ENCODE results near the gene SLC7A9.

SLC7A9 gene

DNA sequence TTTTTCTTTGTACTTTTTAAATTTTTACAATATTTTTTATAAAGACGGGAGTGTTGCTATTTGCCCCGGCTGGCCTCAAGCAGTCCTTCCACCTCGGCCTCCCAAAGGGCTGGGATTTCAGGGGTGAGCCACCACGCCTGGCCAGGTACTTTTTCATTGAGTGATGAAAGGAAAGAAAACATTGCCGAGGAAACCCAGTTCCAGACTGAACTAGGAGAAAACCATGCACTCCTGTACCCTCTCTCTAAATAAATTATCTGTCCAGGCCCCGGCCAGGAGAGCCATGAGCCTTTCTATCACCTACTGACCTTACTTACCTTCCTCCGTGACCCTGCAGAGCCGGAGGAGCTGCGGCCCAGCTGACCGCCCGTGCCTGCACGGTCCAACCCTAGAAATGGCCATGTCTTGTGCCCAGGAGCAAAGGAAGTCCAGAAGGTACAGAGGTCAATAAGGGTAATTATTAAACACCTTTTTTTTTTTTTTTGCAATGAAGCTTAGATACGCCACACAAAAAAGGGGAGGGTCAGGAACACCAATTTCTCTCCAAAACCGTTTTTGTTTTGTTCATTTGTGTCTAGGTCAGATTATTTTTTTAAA is at the start of gene SLC7A9:
SLC7A9 (minus strand) TSS at position 399 of the 597 bp plus-strand sequence. CDS start 1,233 bp downstream, outside the sequence.
- DNase-seq (ENCODE audit: low read depth in 4 of 4, low spot score in 1 of 4) = no peak

DNA sequence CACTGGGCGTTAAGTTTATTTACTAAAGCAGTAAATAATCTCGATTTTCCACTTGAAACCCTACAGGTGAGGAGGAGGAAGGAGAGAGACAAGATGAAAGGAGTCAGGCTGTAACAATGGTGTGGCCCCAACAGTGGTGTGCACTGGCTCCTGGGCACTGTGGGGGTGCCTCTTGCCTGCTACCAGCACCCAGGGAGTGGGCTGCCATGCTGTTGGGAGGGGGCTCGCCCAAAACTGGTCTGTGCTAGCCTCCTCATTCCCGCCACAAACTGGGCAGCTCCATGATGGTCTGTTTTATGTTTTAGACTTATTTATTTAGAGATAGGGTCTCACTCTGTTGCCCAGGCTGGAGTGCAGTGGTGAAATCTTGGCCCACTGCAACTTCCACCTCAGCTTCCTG is 49.8 kb upstream of the SLC7A9 start:
- DNase-seq (ENCODE audit: low read depth in 4 of 4, low spot score in 1 of 4) = no peak

DNA sequence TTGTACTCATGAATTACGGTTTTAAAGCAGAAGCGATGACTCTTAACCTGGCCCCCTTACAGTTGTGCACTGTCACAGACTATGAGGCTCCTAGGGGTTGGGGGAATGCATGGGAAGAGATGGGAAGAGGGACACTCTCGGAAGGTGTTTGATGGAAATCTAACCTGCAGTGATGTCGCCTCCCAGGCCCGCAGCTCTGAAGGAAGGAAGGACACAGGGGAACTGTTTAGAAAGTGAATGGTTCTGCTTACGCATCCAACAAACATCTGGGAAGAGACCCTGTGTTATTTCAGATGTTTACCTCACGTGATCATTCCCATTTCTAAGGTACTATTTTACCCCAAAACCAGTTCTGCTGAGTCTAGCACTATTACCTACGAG is 48.0 kb upstream of the SLC7A9 start:
- DNase-seq (ENCODE audit: low read depth in 4 of 4, low spot score in 1 of 4) = no peak

DNA sequence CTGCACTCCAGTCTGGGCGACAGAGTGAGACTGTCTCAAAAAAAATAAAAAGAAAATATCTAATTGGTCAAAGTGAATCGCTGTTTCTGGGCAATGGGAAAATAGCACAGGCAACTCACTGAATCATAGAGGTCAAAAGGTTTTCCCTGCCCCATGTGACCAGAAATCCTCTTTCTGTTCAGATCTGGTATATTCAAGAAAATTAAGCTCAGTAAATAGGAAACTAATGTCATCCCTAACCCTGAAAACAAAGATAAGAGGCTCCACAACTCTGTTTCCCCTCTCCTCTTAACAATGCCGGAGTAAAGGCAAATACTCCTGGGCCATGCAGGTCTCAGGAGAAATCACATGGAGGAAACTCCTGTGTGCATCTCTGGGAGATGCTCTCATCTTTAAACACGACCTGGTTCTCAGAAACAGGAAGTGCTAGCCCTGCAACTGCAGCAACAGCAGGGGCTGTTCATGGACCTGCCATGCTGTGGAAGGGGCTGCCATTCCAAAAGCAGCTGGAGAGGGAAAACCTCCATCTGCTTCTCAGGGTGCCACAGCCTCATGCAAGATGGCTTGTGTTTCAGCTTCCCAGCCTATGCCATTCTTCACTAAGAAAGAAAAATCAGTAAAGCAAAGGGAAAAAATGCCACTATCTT is 47.5 kb upstream of the SLC7A9 start:
- DNase-seq (ENCODE audit: low read depth in 4 of 4, low spot score in 1 of 4) = no peak

DNA sequence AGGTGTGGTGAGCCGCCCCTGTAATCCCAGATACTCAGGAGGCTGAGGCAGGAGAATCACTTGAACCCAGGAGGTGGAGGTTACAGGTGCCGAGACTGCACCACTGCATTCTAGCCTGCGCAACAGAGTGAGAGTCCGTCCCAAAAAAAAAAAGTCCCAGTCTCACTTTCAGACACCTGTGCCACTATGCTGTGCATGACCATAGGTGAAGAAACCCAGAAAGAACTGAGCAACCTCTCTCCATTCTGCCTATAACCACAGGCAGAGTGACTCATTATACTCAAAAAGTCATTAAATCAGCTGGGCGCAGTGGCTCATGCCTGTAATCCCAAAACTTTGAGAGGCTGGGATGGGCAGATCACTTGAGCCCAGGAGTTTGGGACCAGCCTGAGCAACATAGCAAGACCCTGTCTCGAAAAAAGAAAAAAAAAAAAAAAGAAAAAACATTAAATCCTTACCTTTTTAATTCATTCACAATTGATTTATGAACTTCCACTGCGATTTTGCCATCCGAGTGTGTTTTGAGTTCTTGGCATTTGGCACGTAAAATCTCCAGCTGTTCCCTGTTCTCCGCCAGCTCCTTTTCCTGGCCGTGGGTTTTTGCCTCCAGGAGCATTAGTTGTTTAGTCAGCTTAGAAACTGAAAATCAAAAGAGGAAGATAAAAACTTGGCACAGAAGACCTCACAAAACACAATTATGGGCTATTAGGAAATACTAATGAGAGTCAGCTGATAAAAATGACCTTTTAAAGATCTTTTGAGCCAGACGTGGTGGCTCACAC is 45.5 kb upstream of the SLC7A9 start:
- no peak for DNase-seq (ENCODE audit: low read depth in 4 of 4, low spot score in 1 of 4)

DNA sequence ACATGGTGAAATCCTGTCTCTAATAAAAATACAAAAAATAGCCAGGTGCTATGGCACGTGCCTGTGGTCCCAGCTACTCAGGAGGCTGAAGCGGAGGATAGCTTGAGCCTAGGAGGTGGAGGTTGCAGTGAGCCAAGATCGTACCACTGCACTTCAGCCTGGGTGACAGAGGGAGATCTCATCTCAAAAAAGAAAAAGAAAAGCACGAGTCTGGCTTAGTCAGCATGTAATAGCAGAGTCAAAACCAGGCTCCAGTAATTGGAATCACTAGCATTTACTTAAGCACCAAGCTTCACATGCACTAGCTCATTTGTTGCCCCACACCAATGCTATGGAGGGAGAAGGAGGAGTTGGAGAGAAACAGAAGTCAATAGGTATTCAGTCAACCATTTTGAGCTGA is 41.9 kb upstream of the SLC7A9 start:
- no peak for DNase-seq (ENCODE audit: low read depth in 4 of 4, low spot score in 1 of 4)

DNA sequence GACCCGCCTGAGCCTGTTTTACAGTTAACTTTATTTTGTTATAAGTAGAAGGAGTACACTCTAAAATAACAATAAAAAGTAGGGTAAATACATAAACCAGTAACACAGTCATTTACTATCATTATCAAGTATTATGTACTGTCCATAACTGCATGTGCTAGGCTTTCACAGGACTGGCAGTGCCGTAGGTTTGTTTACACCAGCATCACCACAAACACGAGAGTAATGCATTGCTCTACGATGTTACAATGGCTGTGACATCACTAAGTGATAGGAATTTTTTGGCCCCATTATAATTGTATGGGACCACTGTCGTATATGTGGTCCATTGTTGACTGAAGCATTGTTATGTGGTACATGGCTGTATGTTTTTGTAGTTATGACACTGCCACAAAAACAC is 41.3 kb upstream of the SLC7A9 start:
- DNase-seq (ENCODE audit: low read depth in 4 of 4, low spot score in 1 of 4) = no peak

DNA sequence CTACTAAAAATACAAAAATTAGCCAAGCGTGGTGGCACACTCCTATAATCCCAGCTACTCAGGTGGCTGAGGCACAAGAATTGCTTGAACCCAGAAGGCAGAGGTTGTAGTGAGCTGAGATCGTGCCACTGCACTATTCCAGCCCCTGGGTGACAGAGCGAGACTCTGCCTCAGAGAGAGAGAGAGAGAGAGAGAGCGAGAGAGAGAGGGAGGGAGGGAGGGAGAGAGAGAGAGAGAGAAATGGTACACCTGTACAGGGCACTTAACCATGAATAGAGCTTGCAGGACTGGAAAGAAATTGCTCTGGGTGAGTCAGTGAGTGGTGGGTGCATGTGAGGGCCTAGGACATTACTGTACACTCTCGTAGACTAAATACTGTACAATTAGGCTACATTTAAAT is 40.5 kb upstream of the SLC7A9 start:
- no peak for DNase-seq (ENCODE audit: low read depth in 4 of 4, low spot score in 1 of 4)

DNA sequence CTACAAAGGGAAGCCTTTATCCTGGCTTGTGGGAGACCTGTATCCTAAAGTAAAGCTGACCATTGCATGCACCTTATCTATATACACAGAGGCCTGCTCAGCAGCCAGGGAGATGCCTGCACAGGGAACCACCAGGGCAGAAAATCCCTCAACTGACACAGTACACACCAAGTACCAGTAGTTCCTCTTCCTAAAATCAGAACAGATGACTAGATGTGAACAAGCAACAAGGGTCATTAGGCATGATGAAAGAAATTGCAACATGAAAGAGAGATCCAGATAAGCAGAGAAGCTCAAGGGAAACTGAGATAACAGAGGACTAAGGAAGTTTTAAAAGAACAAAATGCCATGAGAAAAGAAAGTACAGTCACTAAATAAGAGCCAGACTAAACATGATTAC is 39.7 kb upstream of the SLC7A9 start:
- no peak for DNase-seq (ENCODE audit: low read depth in 4 of 4, low spot score in 1 of 4)

DNA sequence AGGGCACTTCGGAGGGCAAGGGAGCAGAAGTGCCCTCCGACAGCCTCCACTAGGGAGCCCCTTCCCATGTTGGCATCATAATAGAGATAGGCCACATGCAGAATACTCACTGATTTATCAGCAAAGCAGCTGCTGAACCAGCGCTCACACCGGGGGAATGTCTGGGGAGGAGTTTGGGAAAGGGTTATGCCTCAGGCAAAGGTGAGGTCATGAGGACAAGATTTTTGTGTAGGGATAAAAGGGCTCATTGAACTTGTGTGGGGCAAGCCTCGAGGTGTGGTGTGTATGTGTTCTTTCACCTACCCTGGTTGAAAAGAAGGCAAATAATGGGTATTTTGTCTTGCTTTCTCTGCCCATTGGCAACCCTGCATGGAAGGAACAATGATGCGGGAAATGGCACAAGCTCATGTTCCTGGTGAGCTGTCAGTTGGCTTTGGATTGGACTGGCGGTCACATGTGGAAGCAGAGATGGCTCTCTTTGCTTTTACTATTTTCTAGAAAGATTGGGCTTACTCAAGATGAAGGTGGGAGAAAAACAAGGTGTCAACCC is 39.1 kb upstream of the SLC7A9 start:
- DNase-seq (ENCODE audit: low read depth in 4 of 4, low spot score in 1 of 4) = no peak

DNA sequence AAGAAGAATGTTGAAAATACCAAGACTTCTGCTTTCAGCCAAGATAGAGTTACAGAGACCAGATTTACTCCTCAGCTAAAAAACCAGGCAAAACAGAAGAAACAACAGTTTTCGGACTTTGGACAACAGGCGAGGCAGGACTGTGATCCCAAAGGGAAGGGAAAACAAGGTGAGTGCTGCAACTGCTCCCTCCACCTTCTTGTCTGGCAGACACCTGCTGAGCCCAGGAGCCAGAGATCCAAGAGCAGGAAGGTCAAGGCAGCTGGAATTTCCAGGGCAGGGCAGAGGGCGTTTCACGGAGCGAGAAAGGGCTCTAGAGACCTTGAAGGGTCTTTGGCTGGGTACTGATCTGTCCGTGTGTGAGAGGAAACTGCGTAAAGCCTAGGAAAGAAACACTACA is 32.9 kb upstream of the SLC7A9 start:
- no peak for DNase-seq (ENCODE audit: low read depth in 4 of 4, low spot score in 1 of 4)

DNA sequence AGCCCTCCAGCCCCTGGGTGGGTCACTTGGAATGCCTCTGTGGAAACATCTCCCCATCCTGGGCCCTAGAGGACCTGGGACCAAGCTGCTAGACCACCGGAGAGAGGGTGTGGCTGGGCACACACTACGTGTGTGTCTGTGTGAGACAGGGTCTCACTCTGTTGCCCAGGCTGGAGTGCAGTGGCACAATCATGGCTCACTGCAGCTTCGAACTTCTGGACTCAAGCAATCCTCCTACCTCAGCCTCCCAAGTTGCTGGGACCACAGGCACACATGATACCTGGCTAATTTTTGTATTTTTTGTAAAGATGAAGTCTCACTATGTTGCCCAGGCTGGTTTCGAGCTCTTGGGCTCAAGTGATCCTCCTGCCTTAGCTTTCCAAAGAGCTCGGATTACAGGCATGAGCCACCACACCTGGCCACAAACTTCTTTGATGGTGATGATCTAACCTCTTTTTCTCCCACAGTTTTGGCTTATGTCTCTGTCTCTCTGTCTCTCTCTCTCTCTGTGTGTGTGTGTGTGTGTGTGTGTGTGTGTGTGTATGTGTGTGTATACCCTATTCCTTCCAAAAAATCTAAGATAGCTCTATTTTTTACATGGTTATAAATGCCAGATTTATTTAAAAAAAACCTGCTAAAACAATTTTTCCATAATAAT is 32.1 kb upstream of the SLC7A9 start:
- DNase-seq (ENCODE audit: low read depth in 4 of 4, low spot score in 1 of 4) = no peak

DNA sequence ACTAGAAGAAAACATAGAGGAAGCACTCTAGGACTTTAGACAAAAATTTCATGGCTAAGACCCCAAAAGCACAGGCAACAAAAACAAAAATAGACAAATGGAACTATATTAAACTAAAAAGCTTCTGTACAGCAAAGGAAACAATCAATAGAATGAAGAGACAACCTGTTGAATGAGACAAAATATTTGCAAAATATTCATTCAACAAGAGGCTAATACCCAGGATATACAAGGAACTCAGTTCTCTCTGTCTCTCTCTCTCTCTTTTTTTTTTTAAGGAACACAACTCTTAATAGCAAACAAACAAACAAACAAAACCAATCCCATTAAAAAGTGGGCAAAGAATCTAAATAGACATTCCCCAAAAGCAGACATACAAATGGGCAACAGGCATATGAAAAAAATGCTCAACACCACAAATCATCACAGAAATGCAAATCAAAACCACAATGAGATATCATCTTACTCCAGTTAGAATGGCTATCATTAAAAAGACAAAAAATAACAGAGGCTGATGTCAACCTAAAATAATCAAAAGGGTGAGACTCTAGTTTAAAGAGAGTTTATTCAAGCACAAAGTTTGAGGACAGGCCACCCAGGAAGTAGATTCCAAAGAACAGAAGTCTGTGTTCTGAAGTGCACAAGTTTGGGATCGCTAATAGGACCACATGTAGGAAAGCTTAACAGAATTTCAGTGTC is 27.1 kb upstream of the SLC7A9 start:
- DNase-seq (ENCODE audit: low read depth in 4 of 4, low spot score in 1 of 4) = no peak

DNA sequence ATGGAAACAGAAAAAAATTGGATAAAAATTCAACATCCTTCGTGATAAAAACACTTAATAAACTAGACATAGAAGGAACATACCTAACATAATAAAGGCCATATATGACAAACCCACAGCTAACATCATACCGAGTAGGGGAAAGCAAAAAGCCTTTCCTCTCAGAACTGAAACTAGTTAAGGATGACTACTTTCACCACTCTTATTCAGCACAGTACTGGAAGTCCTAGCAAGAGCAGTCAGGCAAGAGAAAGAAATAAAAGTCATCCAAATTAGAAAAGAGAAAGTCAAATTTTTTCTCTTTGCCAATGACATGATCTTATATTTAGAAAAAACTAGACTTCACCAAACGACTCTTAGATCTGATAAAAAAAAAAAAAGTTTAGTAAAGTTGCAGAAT is 25.8 kb upstream of the SLC7A9 start:
- no peak for DNase-seq (ENCODE audit: low read depth in 4 of 4, low spot score in 1 of 4)

DNA sequence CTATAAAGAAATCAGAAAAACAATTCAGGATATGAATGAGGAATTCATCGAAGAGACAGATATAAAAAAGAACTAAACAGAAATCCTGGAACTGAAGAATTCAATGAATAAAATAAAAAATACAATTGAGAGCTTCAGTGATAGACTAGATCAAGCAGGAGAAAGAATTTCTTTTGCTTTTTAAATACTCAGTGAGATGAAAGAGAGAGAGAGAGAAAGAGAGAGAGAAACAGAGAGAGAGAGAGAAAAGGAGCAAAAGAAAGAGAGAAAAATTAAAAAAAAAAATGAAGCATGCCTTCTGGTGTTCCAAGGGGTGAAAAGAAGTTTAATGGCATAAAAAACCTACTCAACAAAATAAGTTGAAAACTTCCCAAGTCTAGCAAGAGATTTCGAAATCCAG is 22.0 kb upstream of the SLC7A9 start:
- no peak for DNase-seq (ENCODE audit: low read depth in 4 of 4, low spot score in 1 of 4)

DNA sequence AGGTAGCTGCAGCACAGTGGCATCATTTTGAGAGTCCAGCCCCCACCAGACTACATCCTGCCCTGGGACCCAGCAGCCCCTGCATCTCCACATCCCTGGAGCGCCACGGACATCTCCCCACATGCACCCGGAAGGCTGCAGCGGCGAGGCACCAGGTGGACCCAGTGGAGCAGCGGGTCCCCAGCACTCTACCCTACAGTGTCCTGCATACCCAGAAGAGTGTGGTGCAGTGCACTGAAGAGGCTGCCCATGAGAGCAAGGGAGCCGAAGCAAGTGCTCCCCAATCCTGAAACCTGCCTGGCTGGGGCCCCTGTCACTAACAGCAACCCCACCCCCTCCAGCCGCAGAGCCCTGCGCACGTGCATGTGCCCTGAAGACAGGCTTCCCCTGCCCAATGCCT is 21.3 kb upstream of the SLC7A9 start:
- DNase-seq (ENCODE audit: low read depth in 4 of 4, low spot score in 1 of 4) = no peak

DNA sequence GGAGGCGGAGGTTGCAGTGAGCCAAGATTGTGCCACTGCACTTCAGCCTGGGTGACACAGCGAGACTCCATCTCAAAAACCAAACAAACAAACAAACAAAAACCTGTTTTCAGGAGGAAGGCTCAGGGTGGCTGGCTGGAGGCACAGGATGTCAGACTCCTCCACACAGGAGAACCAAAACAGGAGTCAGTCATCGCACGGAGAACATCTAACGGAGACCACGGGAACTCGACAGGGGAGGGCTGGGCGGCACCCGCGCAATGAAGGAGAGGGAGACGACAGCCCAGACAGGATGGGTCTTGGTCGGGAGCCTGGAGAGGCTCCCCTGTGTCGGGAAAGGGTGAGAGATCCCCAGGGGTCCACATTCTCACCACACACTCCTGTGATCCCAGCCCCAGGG is 20.8 kb upstream of the SLC7A9 start:
- DNase-seq (ENCODE audit: low read depth in 4 of 4, low spot score in 1 of 4) = no peak

DNA sequence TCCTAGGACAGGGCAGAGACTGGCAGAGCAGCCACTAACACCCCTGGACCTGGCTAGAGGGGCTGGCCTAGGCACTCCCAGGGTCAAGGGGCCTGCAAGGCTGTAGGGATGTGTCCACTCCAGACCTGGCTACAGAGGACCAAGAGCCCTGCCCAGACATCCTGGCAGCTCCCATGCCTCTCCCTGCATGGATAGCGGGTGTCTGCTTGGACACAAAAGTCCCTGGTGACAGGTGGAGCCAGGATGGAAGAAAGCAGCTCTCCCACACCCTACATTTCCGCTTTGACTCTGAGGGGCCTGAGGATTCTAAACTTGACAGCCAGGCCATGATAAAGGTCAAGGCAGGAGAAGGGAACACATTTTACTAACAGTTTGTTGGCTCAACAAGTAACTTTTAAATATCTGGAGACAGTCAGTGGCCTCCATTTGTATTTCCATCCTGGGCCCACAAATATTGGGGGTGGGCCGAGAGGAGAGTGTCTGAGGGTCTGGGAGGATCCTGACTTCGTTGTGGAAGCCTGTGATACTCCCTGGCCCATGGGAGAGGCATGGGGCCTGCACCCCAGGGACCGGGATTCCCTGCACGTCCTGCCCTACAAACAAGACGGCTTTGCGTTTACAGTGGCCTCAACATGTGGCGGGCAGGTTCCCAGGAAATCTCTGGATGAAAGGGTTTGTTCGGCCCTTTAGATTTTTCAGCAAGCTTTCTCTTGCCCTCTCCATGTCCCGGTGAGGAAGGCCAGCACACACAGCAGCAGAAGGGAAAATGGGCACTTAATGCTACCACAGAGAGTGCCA is 19.8 kb upstream of the SLC7A9 start:
- DNase-seq (ENCODE audit: low read depth in 4 of 4, low spot score in 1 of 4) = no peak

DNA sequence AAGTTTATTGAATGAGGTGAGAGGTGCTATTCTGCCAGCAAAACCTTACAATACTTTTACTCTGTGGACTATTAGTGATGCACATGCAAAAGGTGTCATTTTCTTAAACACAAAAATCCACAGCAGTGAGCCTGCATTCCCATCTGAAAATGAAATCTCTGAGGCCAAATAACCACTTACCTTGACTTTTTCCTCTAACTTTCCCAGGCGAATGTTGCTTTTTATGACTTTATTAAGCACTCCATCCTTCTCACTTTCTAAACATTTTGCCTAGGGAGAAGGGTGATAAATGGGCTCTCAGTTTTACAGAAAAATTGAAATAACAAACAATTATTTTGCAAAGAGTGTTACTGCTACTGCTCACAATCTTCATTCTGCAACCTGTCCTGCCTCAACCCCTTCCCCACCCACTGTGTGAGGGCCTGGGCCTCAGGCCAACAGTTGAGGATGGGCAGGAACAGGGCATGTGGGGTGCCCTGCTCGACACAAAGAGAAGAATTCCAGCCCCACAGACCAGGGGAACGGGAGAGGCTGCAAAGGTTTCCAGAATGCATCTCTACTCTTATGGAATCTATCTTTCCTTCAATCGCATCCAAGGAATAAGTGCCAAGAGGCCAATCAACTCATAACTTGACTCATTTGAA is 18.1 kb upstream of the SLC7A9 start:
- no peak for DNase-seq (ENCODE audit: low read depth in 4 of 4, low spot score in 1 of 4)

DNA sequence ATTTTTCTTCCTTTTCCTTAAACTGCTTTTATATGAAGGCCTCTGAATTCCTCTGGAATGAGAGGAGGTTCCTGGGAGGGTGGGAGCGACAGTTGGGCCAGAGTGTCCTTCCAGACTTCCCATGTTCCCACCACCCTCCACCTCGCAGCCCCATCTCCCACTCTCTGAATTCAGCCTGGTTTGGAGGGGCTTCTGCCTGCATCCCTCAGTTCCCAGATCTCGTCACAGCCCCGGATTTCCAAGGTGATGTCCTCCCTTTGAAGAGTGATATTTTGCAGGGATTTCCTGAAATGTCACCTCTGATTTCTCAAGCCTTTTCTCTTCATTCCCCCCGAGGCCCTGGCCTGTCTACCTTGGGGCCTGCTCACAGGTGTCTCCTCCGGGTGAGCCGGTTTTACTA is 16.7 kb upstream of the SLC7A9 start:
- DNase-seq (ENCODE audit: low read depth in 4 of 4, low spot score in 1 of 4) = no peak

Measured in stimulated activated CD4-positive, alpha-beta T cell treated with anti-CD3 and anti-CD28 coated beads, Interleukin-1b, Interleukin-23, amount 100 ng/mL, for 24 hours (primary cell).